Caco-2 (cell line): Measurements from ENCODE around the gene ARHGAP8. TPM values are rescaled to one million over a fixed set of nuclear protein-coding genes. Genes with fewer than 3 reads are reported as not detected.

ENCODE experiments used
- BruUV-seq: library from RNA; stranded (reverse); fragments of 400-500 nt; replicated peaks from 2 replicates; lab custom pipeline; 2021; lab: Mats Ljungman, UMichigan
- CTCF ChIA-PET: fragments of 300-600 bp; sonication (Branson Sonifier 250); formaldehyde crosslinking; loops from one replicate; lab custom pipeline; 2022; ENCODE audit warnings: antibody characterized with exemption; lab: Charles Lee
- POLR2A ChIA-PET: fragments of 300-600 bp; sonication (Branson Sonifier 250); formaldehyde crosslinking; loops from one replicate; lab custom pipeline; 2022; ENCODE audit warnings: antibody characterized with exemption; lab: Charles Lee
- DNase-seq, 2 experiments: peaks; one replicate each; pipeline versions ENCODE4 v3.0.0 to v3.0.0-alpha.2; 2020 to 2022
- H3K27me3 ChIP-seq: replicated peaks from 2 replicates; pipeline ENCODE4 v1.6.0; 2011; ENCODE audit warnings: low read length; ENCODE audit not compliant: control insufficient read depth, insufficient read depth
- H3K36me3 ChIP-seq: 2 replicates; pipeline ENCODE4 v1.5.1; 2011; ENCODE audit warnings: low read length; ENCODE audit not compliant: control insufficient read depth, insufficient read depth
- H3K4me1 ChIP-seq: fragments of 250-450 bp; sonication (Bioruptor Pico); 2 replicates; pipeline ENCODE4 v1.5.1; 2020; ENCODE audit warnings: mild to moderate bottlenecking
- H3K4me3 ChIP-seq: 2 replicates; pipeline ENCODE4 v1.5.1; 2011; ENCODE audit warnings: low read depth, mild to moderate bottlenecking, control low read depth, low read length
- H3K9me3 ChIP-seq: fragments of 250-450 bp; sonication (Bioruptor Pico); 2 replicates; pipeline ENCODE4 v1.5.1; 2020; ENCODE audit warnings: mild to moderate bottlenecking, moderate library complexity
- H3K27ac Mint-ChIP-seq: one replicate; pipeline ENCODE4 v1.8.0; 2022; ENCODE audit warnings: mixed read lengths; ENCODE audit not compliant: unreplicated experiment
- H3K27me3 Mint-ChIP-seq: one replicate; pipeline ENCODE4 v1.8.0; 2022; ENCODE audit warnings: mixed read lengths; ENCODE audit not compliant: insufficient read depth, unreplicated experiment
- H3K36me3 Mint-ChIP-seq: one replicate; pipeline ENCODE4 v1.8.0; 2022; ENCODE audit warnings: mild to moderate bottlenecking, mixed read lengths; ENCODE audit not compliant: insufficient read depth, unreplicated experiment
- H3K4me1 Mint-ChIP-seq: one replicate; pipeline ENCODE4 v1.8.0; 2022; ENCODE audit warnings: low read depth, mixed read lengths; ENCODE audit not compliant: unreplicated experiment
- H3K4me3 Mint-ChIP-seq: one replicate; pipeline ENCODE4 v1.8.0; 2022; ENCODE audit warnings: mild to moderate bottlenecking, moderate library complexity, mixed read lengths; ENCODE audit not compliant: unreplicated experiment
- H3K9me3 Mint-ChIP-seq: one replicate; pipeline ENCODE4 v1.8.0; 2022; ENCODE audit warnings: mixed read lengths; ENCODE audit not compliant: unreplicated experiment
- intact Hi-C: fragments of 100-400 bp; cut with micrococcal nuclease; formaldehyde crosslinking; loops from one replicate; pipeline ENCODE4 v1.10.0; 2022; ENCODE audit not compliant: unreplicated experiment
- total RNA-seq: library from RNA; stranded (reverse); gene quantifications from 2 replicates; pipeline ENCODE4 v1.2.3, GENCODE V29; 2022
- TF ChIP-seq, protein P1 (sequence below), 2 experiments: fragments of 200-600 bp in 1 of 2; IDR thresholded peaks; 1 replicate in 1 of 2; 2 replicates in 1 of 2; pipeline versions ENCODE4 v1.5.1 to v1.8.0; 2011 to 2022; ENCODE audit warnings: antibody characterized with exemption in 1 of 2, control low read depth in 1 of 2, inconsistent platforms in 1 of 2, low read depth in 1 of 2, low read length in 1 of 2, mild to moderate bottlenecking in 1 of 2, moderate library complexity in 1 of 2; ENCODE audit not compliant: insufficient read depth in 1 of 2, severe bottlenecking in 1 of 2, unreplicated experiment in 1 of 2

The ARHGAP8 gene
- total RNA-seq, 1 experiment from 2014 or later: 81.5 TPM

GRCh38 chr22:44801476-44801875 lies 49.1 kb downstream of the ARHGAP8 start:
- no peak for DNase-seq
- CTCF ChIA-PET: no interaction called here
- no peaks in the 10 kb centered on the region for H3K4me1 ChIP-seq
- POLR2A ChIA-PET: no interaction called here
- no TSS peak for BruUV-seq
- no peak overlapping the region for H3K27ac Mint-ChIP-seq
- H3K9me3 Mint-ChIP-seq: no peaks in the 10 kb centered on the region
- no peaks in the 10 kb centered on the region; the same call in 1 of the 2 replicates for H3K36me3 ChIP-seq
- H3K27me3 ChIP-seq: no peaks in the 10 kb centered on the region
- H3K27me3 Mint-ChIP-seq: no peaks in the 10 kb centered on the region
- H3K4me1 Mint-ChIP-seq: no peaks in the 10 kb centered on the region
- TF ChIP-seq, protein P1, sequence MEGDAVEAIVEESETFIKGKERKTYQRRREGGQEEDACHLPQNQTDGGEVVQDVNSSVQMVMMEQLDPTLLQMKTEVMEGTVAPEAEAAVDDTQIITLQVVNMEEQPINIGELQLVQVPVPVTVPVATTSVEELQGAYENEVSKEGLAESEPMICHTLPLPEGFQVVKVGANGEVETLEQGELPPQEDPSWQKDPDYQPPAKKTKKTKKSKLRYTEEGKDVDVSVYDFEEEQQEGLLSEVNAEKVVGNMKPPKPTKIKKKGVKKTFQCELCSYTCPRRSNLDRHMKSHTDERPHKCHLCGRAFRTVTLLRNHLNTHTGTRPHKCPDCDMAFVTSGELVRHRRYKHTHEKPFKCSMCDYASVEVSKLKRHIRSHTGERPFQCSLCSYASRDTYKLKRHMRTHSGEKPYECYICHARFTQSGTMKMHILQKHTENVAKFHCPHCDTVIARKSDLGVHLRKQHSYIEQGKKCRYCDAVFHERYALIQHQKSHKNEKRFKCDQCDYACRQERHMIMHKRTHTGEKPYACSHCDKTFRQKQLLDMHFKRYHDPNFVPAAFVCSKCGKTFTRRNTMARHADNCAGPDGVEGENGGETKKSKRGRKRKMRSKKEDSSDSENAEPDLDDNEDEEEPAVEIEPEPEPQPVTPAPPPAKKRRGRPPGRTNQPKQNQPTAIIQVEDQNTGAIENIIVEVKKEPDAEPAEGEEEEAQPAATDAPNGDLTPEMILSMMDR (IDR thresholded peaks at IDR 0.05; ENCODE audit: insufficient read depth in 1 of 2, low read depth in 1 of 2, low read length in 1 of 2, severe bottlenecking in 1 of 2, unreplicated experiment in 1 of 2): no peak
- no peaks in the 10 kb centered on the region for H3K9me3 ChIP-seq
- intact Hi-C loops: no loop called here
- no peak overlapping the region for H3K4me3 Mint-ChIP-seq
- H3K36me3 Mint-ChIP-seq: peaks cover 55% of the 10 kb centered on the region
- H3K4me3 ChIP-seq: no peak overlapping the region

DNA sequence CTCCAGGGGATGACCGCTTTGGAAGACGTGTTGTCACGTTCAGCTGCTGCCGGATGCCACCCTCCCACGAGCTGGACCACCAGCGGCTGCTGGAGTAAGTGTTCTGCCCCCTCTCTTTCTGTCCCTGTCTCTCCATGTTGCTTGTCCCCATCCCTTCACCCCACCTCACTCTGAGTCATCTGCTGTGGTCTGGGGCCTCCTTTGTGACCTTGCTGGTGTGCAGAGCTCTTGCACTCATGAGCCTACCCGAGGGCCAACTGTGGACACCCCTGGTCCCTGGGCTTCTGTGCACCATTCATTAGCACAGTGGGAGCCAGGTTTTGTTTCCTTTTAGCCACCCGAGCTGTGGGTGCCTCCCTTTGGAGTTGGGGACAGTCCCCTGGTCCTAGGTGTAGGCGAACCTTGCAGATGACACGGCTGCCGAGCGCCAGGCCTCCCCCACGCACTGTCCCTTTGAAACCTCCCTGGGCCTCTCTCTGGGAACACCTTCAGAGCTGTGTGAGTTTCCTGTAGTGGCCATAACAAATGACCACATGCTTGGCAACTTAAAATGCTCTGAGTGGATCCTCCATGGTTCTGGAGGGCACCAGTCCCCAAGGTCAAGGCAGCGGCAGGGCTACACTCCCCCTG lies 49.8 kb downstream of the ARHGAP8 start:
- H3K4me1 ChIP-seq: no peaks in the 10 kb centered on the region
- H3K36me3 ChIP-seq: no peaks in the 10 kb centered on the region; the same call in 1 of the 2 replicates
- no TSS peak for BruUV-seq
- Mint-ChIP-seq H3K36me3 (peaks cover 49% of the 10 kb centered on the region), H3K4me1 (no peaks in the 10 kb centered on the region), H3K27me3 (no peaks in the 10 kb centered on the region), H3K27ac (no peak overlapping the region), H3K9me3 (no peaks in the 10 kb centered on the region), H3K4me3 (no peak overlapping the region)
- no peaks in the 10 kb centered on the region for H3K27me3 ChIP-seq
- intact Hi-C loops: no loop called here
- DNase-seq: no peak
- ChIA-PET CTCF (no interaction called here), POLR2A (no interaction called here)
- TF ChIP-seq, protein P1 (IDR thresholded peaks at IDR 0.05; ENCODE audit: insufficient read depth in 1 of 2, low read depth in 1 of 2, low read length in 1 of 2, severe bottlenecking in 1 of 2, unreplicated experiment in 1 of 2): no peak
- H3K9me3 ChIP-seq: no peaks in the 10 kb centered on the region
- H3K4me3 ChIP-seq: no peak overlapping the region

- H3K36me3 ChIP-seq: no peaks in the 10 kb centered on the region; the same call in 1 of the 2 replicates
- H3K27ac Mint-ChIP-seq: no peak overlapping the region
- H3K4me1 ChIP-seq: no peaks in the 10 kb centered on the region
- H3K9me3 Mint-ChIP-seq: no peaks in the 10 kb centered on the region
- no peak overlapping the region for H3K4me3 ChIP-seq
- H3K4me1 Mint-ChIP-seq: no peaks in the 10 kb centered on the region
- intact Hi-C loops: no loop called here
- ChIA-PET POLR2A (no interaction called here), CTCF (no interaction called here)
- no peaks in the 10 kb centered on the region for H3K27me3 ChIP-seq
- no peaks in the 10 kb centered on the region for H3K9me3 ChIP-seq
- DNase-seq: no peak
- TF ChIP-seq, protein P1 (IDR thresholded peaks at IDR 0.05; ENCODE audit: insufficient read depth in 1 of 2, low read depth in 1 of 2, low read length in 1 of 2, severe bottlenecking in 1 of 2, unreplicated experiment in 1 of 2): no peak
- no peaks in the 10 kb centered on the region for H3K27me3 Mint-ChIP-seq
- H3K4me3 Mint-ChIP-seq: no peak overlapping the region
- no TSS peak for BruUV-seq
- peaks cover 45% of the 10 kb centered on the region for H3K36me3 Mint-ChIP-seq
These were observed 50.6 kb downstream of the ARHGAP8 start for GRCh38 chr22:44802956-44803355.
